ENCODE results near the gene PFKFB2.
"Not testable (repeated sequence)": the region's sequence is repeated elsewhere in the genome, so short reads cannot be mapped to it uniquely, and the experiment has no call there.

Gene PFKFB2

DNA sequence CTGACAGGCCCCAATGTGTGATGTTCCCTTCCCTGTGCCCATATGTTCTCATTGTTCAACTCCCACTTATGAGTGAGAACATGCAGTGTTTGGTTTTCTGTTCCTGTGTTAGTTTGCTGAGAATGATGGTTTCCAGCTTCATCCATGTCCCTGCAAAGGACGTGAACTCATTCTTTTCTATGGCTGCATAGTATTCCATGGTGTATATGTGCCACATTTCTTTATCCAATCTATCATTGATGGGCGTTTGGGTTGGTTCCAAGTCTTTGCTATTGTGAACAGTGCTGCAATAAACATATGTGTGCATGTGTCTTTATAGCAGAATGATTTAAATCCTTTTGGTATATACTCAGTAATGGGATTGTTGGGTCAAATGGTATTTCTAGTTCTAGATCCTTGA lies 11.7 kb upstream of the PFKFB2 start:
- DNase-seq = not testable (repeated sequence)

DNA sequence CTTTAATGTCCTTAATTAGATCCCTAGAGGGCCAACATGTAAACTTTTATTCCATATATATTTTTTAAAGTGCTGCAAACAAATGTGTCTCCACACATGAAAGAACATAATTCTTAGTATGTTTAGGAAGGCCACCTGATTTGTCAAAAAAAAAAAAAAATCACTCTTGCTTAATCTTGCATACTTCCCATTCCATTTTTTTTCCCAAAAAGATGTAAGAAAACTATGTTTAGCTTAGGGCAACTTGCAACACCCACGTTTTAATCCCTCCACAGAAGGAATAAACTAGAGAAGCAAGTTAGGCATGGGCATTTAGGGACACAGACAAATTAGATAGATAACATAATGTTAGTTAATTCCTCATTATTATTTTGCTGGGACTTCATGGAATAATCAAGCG lies 7.6 kb upstream of the PFKFB2 start:
- DNase-seq = no peak

DNA sequence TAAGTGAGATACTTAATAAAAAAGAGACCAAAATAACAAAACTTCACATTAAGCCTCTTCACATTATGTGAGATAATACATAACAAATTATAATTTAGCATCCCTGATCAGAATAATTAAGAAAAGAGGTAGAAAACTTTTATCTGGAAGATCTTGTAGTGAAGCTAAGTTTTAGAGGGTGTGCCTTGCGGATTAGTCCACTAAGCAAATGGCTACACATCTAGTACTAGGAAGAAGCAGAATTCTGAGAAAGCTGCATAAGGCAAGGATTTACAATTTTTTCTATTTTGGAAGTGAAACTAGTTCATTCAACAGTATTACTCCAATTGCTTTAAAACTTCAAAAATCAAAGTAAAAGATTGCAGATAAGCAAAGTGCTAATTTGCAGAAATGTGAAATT lies 5.6 kb upstream of the PFKFB2 start:
- DNase-seq = no peak

GRCh38 chr1:207048041-207048440 lies 5.0 kb upstream of the PFKFB2 start:
- DNase-seq = no peak

- DNase-seq = no peak
These were observed 4.0 kb upstream of the PFKFB2 start for GRCh38 chr1:207049054-207049453.

DNA sequence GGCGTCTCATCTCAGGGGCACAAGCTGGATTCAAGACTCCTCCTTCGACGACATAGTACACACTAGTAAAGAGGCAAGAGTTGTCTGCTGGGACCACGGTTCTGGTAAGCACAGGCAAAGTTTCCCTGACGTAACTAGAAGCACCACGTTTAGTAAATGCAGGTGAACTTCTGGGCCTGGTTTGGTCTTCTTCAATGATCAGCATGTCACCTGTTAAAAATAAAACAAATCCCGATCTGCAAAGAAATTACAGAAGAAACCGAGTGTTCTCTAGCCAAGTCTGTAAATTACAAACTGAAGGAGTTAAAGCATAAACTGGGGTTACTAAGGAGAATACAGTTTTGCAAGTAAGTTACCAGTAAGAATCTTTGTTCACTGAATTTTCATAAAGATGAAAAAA lies 3.6 kb upstream of the PFKFB2 start:
- no peak for DNase-seq

DNA sequence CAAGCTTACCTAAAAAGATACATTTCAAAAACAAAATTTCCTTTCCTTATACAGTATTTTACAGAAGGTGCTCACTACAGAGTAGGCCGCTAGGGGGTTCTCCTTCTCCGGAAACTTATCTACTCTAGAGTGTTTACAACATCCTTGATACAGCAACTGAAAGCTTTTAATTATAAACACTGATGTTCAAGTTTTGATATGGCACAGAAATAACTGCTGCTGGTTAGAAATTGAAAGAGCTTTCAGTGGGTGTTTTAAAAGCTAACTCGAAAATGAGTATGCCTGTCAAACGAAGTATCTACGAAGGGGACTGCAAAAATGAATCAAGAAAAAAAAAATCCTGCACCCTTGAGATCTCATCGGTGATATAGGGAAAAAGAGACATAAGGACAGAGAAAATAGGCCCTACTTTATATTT lies 3.1 kb upstream of the PFKFB2 start:
- peak; percentile 54 for DNase-seq

DNA sequence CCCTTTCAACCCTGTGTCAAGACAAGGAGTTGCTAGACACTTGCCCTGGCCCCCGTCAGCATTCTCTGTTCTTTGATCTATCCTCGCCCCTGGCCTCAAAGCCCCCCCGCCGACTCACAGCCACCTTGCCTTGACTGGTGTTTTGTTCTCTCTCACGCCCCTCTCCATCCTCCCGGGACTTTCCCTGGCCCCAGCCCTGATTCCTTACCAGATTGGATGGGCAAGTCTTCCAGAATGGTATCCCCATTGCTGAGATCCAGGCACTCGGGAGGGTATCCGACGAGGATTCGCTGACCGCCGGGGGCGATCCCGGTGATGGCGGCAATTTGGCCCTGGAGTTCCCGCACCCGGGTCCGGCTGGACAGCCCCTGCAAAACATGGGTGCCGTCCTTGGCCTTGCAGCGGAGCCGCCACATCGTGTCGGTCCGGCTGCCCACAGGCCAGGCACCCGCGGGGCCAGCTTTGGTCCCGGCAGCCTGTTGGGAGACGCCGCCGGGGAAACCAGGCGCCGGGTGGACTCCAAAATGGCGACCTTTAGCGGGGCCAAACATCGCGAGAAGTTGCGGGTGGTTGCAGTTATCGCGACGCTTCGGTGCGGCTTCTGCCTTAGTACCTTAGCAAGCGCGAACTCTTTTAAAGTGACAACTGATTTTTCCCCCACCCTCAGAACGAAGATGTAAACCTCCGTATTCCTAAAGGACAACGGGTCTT lies 2.4 kb upstream of the PFKFB2 start:
- DNase-seq = peak; percentile 92

DNA sequence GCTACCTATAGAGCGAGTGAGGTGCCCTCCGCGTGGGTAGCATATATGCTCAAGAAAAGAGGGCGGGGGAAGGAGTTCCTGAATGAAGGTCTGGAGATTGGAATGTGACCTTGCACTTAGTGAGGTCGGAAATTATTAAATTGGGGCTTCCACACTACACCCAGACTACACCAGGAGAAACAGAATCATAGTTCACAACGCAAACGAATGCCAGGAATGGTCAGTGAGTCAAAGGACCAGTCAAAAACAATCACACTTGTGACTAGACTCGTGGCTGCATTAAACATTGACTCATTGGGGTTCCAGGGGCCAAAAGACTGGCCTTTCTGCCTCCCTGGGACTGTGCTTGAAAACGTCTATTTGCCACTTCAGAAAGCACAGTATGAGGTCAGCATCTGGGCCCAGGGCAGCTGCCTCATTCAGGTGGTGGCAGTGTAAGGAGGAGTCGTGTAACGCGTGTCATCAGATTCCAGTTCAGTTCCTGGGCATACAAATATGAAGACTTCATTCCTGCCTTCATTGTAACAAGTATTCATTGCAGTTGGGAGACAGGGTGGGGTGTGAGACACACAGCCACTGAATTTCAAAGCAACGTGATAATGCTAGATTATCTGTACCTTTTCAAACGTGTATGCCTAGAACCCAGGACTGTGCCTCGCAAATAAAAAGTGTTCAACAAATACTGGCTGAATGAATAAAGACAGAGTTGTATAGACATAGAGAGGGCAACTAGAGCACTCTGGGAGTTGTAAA lies 1.7 kb upstream of the PFKFB2 start, which contains the start of gene YOD1:
YOD1 (minus strand) TSS at position 18 of the 753 bp plus-strand sequence. CDS start 178 bp downstream, outside the sequence.
- peak; percentile 60 for DNase-seq

DNA sequence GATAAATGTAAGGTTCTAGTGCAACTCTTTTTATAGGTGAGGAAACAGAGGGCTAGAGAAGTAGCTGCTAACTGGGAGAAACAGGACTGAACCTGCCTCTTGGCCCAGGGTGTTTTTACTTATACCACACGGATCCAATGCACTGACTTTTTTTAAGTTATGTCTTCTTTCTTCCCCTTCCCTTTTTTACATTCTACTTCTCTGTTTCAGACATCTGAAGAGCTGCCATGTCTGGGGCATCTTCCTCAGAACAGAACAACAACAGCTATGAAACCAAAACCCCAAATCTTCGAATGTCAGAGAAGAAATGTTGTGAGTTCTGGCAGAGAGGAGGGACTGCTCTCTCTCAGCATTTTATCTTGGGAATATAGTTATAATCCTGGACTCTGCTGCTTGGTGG lies 1.4 kb downstream of the PFKFB2 start:
- DNase-seq = no peak

DNA sequence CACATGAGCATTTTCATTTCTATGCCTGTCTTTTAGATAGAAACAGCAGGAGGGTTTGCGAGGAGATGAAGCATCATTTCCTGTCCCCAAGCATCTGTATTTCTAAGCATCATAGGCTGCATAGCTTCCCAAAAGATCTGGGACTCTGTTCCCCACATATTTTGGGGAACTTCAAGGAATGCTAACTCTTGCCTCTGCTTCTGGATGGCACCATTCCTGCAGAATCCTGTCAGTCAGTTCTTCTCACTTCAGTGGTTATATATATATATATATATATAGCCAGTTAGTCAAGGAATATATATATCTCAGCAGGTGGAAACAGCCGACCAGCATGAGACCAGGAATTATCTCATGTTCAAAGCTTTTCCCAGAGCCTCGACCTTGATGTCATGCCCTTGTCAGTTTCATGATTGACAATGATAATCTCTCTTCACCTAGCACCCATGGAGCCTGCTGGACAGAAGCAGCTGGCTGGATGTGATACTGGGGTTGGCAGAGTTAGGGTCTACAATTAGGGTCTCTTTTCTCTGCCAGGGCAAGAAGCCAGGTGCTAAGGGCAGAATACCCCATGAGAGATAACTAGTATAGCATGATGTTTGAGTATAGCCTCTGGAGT lies 2.4 kb downstream of the PFKFB2 start:
- DNase-seq = no peak

- no peak for DNase-seq
These were observed 3.6 kb downstream of the PFKFB2 start for GRCh38 chr1:207056673-207057072.

- no peak for DNase-seq
These were observed 5.2 kb downstream of the PFKFB2 start for GRCh38 chr1:207058252-207058651.

DNA sequence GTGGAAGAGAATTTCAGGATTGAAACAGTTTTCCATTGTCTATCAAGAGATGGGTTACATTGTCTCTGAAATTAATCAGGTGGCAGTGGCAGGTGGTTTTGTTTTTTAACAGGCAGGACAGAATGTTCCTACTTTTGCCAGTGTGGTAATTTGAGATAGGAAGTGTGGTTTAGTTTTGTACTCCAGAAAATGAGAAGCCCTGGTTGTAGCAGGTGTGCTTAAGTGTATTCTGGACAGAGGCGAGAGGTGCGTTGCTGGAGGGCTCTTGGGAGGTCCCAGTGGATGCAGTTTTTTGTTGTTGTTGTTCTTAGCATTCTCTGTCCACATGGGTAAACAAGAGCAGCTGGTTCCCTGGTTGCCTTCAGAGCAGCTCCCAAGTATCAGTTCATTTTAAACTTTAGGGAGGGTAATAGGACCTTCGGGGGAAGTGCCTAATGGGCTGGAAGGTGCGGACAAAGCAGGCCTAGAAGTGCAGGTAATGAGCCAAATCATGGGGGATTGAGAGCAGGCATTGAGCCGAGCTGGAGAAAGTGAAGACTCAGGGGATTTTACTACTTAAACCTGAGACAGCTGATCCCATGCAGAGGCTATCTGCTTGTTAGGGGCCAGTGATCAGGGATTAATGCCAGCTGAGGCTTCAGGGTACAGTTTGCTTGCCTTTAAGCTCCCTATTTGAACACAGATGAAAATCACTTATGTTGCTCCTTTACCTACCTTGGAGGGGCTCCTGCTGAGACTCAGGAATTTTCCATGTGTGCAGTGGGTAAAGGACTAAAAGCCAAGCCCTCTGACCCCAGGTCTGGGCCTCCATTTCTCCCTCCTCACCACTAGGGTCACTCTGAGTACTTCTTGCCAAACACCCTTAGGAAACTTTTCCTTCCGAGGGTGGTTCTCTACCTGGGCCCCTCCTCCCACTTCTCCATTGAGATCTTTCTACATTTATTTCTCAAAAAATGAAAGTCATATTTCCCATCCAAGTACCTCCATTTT lies 6.1 kb downstream of the PFKFB2 start:
- no peak for DNase-seq

DNA sequence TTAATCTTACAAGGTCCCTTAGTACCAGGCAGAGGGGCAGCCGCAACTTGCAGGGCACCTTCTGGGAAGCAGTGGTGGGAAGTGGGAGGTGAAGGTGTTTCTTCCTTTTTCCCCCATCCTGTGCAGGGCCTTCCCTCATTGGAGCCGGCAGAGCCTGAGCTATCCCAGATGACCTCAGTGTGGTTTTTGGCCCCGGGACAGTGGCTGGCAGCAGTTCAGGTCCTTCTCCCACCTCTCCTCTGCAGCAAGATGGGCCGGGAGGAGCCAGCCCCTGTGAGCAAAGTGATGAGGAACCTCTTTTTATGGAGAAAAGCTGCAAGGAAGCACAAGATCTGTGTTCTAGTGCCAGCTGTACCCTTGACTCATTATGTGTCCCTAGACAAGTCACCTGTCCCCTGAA lies 6.8 kb downstream of the PFKFB2 start:
- no peak for DNase-seq

GRCh38 chr1:207060596-207060995 lies 7.5 kb downstream of the PFKFB2 start:
- DNase-seq = no peak

GRCh38 chr1:207062058-207062457 lies 9.0 kb downstream of the PFKFB2 start:
- DNase-seq = no peak

DNA sequence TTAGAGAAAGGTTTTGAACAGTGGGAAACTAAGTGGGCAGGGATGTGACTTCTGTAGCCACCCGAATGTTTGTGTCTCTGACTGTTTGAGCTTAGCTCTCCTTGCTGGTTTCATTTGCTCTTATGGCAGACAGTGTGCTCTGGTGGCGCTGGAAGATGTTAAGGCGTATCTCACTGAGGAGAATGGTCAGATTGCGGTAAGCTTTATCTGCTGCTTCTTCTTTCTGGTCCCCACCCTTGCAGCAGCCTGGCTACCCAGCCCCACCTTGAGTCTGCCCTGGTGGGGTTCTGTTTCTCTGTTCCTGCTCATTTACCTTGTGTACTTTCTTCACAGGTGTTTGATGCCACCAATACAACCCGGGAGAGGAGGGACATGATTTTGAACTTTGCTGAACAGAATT lies 9.9 kb downstream of the PFKFB2 start:
- DNase-seq = no peak

GRCh38 chr1:207064561-207064960 lies 11.5 kb downstream of the PFKFB2 start:
- DNase-seq = no peak

GRCh38 chr1:207067185-207067584 lies 14.1 kb downstream of the PFKFB2 start:
- no peak for DNase-seq

DNA sequence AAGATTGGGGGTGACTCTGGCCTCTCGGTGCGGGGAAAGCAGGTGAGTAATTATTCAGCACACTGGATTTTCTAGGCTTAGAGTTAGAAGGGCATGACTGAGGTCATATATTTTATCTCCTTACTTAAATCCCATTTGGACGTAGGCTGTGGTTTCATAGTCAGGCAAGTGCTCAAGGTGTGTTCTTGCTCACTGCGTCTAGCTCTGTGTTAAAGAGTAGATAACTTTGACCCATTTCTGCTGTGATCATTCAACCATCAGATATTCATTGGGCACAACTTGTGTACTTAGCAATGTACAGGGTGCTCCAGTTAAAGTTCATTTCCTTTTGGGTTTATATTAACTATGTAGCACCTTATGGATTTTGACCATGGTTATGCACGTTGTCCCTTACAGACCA lies 14.6 kb downstream of the PFKFB2 start:
- no peak for DNase-seq

- DNase-seq = no peak
These were observed 16.0 kb downstream of the PFKFB2 start for GRCh38 chr1:207069061-207069460.

All from NCI-H146 (cell line).